Suprapubic skin (tissue), 4 donors: ENCODE measurements around the gene TNNI3K. TPM values are rescaled to one million over a fixed set of nuclear protein-coding genes. Genes with fewer than 3 reads are reported as not detected.

Source experiments
- DNase-seq, 2 donors: peaks; one replicate each; pipeline ENCODE4 v3.0.0-alpha.2; 2019; ENCODE audit warnings: low spot score in 2 of 2
- H3K27ac ChIP-seq: fragments of 200-600 bp; sonication (generic); one replicate; pipeline ENCODE4 v1.5.1; 2019
- H3K27me3 ChIP-seq: fragments of 200-600 bp; sonication (generic); one replicate; pipeline ENCODE4 v1.5.1; 2019
- H3K36me3 ChIP-seq: fragments of 200-600 bp; sonication (generic); one replicate; pipeline ENCODE4 v1.5.1; 2019
- H3K4me1 ChIP-seq: fragments of 200-600 bp; sonication (generic); one replicate; pipeline ENCODE4 v1.5.1; 2019
- H3K4me3 ChIP-seq: fragments of 200-600 bp; sonication (generic); one replicate; pipeline ENCODE4 v1.5.1; 2019; ENCODE audit warnings: mild to moderate bottlenecking
- H3K9me3 ChIP-seq: fragments of 200-600 bp; sonication (generic); one replicate; pipeline ENCODE4 v1.5.1; 2019
- CTCF ChIP-seq, 2 donors: fragments of 200-600 bp in 1 of 2; fragments of 450-650 bp in 1 of 2; sonication (generic) in 1 of 2; IDR thresholded peaks; one replicate each; pipeline ENCODE4 v1.5.1; 2016 to 2019; ENCODE audit warnings: antibody characterized with exemption in 2 of 2, mild to moderate bottlenecking in 1 of 2, moderate library complexity in 1 of 2
- EP300 ChIP-seq: sonication (generic); formaldehyde crosslinking; IDR thresholded peaks from one replicate; pipeline ENCODE4 v1.6.1; 2017; ENCODE audit warnings: antibody characterized with exemption
- POLR2A ChIP-seq, 2 donors: fragments of 450-650 bp; IDR thresholded peaks; one replicate each; pipeline ENCODE4 v1.6.1; 2017; ENCODE audit warnings: antibody characterized with exemption in 2 of 2, mild to moderate bottlenecking in 2 of 2, moderate library complexity in 2 of 2
- POLR2AphosphoS5 ChIP-seq, 3 donors: sonication (generic); formaldehyde crosslinking; IDR thresholded peaks; one replicate each; pipeline ENCODE4 v1.6.1; 2017; ENCODE audit warnings: antibody characterized with exemption in 3 of 3
- WGBS: methylation state at CpG from one replicate; pipeline ENCODE4 v1.1.5; 2018; 5-methylcytosine and 5-hydroxymethylcytosine counted together
- total RNA-seq, 4 donors: library from RNA; depleted of rRNA; stranded (reverse); fragments of >200 nt; gene quantifications; one replicate each; pipeline ENCODE4 v1.1.0, GENCODE V29; 2016

Gene TNNI3K
- total RNA-seq, 4 donors from 2014 or later: 0.76 to 3.2 (median 1.1) TPM; not detected in 1

GRCh38 chr1:74357150-74357549 lies 122.0 kb downstream of the TNNI3K start:
- H3K27ac ChIP-seq: no peak overlapping the region

GRCh38 chr1:74357756-74358155 lies 122.6 kb downstream of the TNNI3K start:
- 88% methylated on average over 4 of the region's 4 CpGs for WGBS
- H3K9me3 ChIP-seq: no peaks in the 10 kb centered on the region
- TF ChIP-seq EP300 (no peak), POLR2A (IDR thresholded peaks at IDR 0.05) (no peak), CTCF (IDR thresholded peaks at IDR 0.05) (no peak), POLR2AphosphoS5 (IDR thresholded peaks at IDR 0.05) (no peak)
- no peak overlapping the region for H3K4me3 ChIP-seq
- H3K36me3 ChIP-seq: no peaks in the 10 kb centered on the region
- DNase-seq: no peak
- no peak overlapping the region for H3K27ac ChIP-seq
- H3K27me3 ChIP-seq: no peaks in the 10 kb centered on the region
- H3K4me1 ChIP-seq: no peaks in the 10 kb centered on the region

More at GRCh38 chr1:74357150-74357549, 122.0 kb downstream of the TNNI3K start:
- whole genome bisulfite sequencing: 86% methylated on average over 3 of the region's 3 CpGs
- no peak for TF ChIP-seq POLR2A (IDR thresholded peaks at IDR 0.05)
- TF ChIP-seq EP300: no peak
- TF ChIP-seq CTCF (IDR thresholded peaks at IDR 0.05): no peak
- no peak for TF ChIP-seq POLR2AphosphoS5 (IDR thresholded peaks at IDR 0.05)
- Histone ChIP-seq H3K27me3 (no peaks in the 10 kb centered on the region), H3K4me3 (no peak overlapping the region), H3K9me3 (no peaks in the 10 kb centered on the region), H3K36me3 (no peaks in the 10 kb centered on the region), H3K4me1 (no peaks in the 10 kb centered on the region)
- no peak for DNase-seq

GRCh38 chr1:74362691-74363090 lies 127.5 kb downstream of the TNNI3K start:
- H3K9me3 ChIP-seq: no peaks in the 10 kb centered on the region
- no peak for TF ChIP-seq POLR2AphosphoS5 (IDR thresholded peaks at IDR 0.05)
- TF ChIP-seq POLR2A (IDR thresholded peaks at IDR 0.05): no peak
- TF ChIP-seq EP300: no peak
- TF ChIP-seq CTCF (IDR thresholded peaks at IDR 0.05): no peak
- no peaks in the 10 kb centered on the region for H3K36me3 ChIP-seq
- no peak overlapping the region for H3K27ac ChIP-seq
- 95% methylated on average over 1 of the region's 1 CpG for WGBS
- DNase-seq: no peak
- no peaks in the 10 kb centered on the region for H3K27me3 ChIP-seq
- no peaks in the 10 kb centered on the region for H3K4me1 ChIP-seq
- no peak overlapping the region for H3K4me3 ChIP-seq

GRCh38 chr1:74363220-74363619 lies 128.0 kb downstream of the TNNI3K start:
- no peak for DNase-seq

More at GRCh38 chr1:74363220-74363619, 128.0 kb downstream of the TNNI3K start:
- Histone ChIP-seq H3K36me3 (no peaks in the 10 kb centered on the region), H3K4me3 (no peak overlapping the region), H3K27me3 (no peaks in the 10 kb centered on the region), H3K4me1 (no peaks in the 10 kb centered on the region), H3K27ac (no peak overlapping the region), H3K9me3 (no peaks in the 10 kb centered on the region)
- 60% methylated on average over 2 of the region's 2 CpGs for WGBS
- TF ChIP-seq POLR2AphosphoS5 (IDR thresholded peaks at IDR 0.05): no peak
- TF ChIP-seq EP300: no peak
- TF ChIP-seq CTCF (IDR thresholded peaks at IDR 0.05): no peak
- no peak for TF ChIP-seq POLR2A (IDR thresholded peaks at IDR 0.05)
